Measurements from ENCODE around the gene ALOX15B.

Gene ALOX15B

GRCh38 chr17:8019166-8019565 lies 19.7 kb upstream of the ALOX15B start:
- TF ChIP-seq GATA3 (IDR thresholded peaks at IDR 0.05; ENCODE audit: low read depth, low read length) (no peak), GATA2 (IDR thresholded peaks at IDR 0.05; ENCODE audit: low read depth, low read length) (no peak)

GRCh38 chr17:8019665-8020650 lies 18.9 kb upstream of the ALOX15B start:
- no peak for TF ChIP-seq GATA3 (IDR thresholded peaks at IDR 0.05; ENCODE audit: low read depth, low read length)
- no peak for TF ChIP-seq GATA2 (IDR thresholded peaks at IDR 0.05; ENCODE audit: low read depth, low read length)

GRCh38 chr17:8020776-8021564 lies 17.9 kb upstream of the ALOX15B start:
- TF ChIP-seq GATA2 (IDR thresholded peaks at IDR 0.05; ENCODE audit: low read depth, low read length): no peak
- no peak for TF ChIP-seq GATA3 (IDR thresholded peaks at IDR 0.05; ENCODE audit: low read depth, low read length)

GRCh38 chr17:8021565-8022359 lies 17.1 kb upstream of the ALOX15B start:
- TF ChIP-seq GATA2 (IDR thresholded peaks at IDR 0.05; ENCODE audit: low read depth, low read length) (no peak), GATA3 (IDR thresholded peaks at IDR 0.05; ENCODE audit: low read depth, low read length) (no peak)

- no peak for TF ChIP-seq GATA2 (IDR thresholded peaks at IDR 0.05; ENCODE audit: low read depth, low read length)
- no peak for TF ChIP-seq GATA3 (IDR thresholded peaks at IDR 0.05; ENCODE audit: low read depth, low read length)
Observed at GRCh38 chr17:8022360-8023003, 16.4 kb upstream of the ALOX15B start.

- TF ChIP-seq GATA3 (IDR thresholded peaks at IDR 0.05; ENCODE audit: low read depth, low read length) (no peak), GATA2 (IDR thresholded peaks at IDR 0.05; ENCODE audit: low read depth, low read length) (no peak)
Observed at GRCh38 chr17:8025176-8025911, 13.5 kb upstream of the ALOX15B start.

GRCh38 chr17:8029121-8029520 lies 9.7 kb upstream of the ALOX15B start:
- TF ChIP-seq GATA3 (IDR thresholded peaks at IDR 0.05; ENCODE audit: low read depth, low read length) (no peak), GATA2 (IDR thresholded peaks at IDR 0.05; ENCODE audit: low read depth, low read length) (no peak)

- TF ChIP-seq GATA3 (IDR thresholded peaks at IDR 0.05; ENCODE audit: low read depth, low read length): no peak
- TF ChIP-seq GATA2 (IDR thresholded peaks at IDR 0.05; ENCODE audit: low read depth, low read length): no peak
Observed at GRCh38 chr17:8031261-8031661, 7.6 kb upstream of the ALOX15B start.

- TF ChIP-seq GATA2 (IDR thresholded peaks at IDR 0.05; ENCODE audit: low read depth, low read length) (no peak), GATA3 (IDR thresholded peaks at IDR 0.05; ENCODE audit: low read depth, low read length) (no peak)
Observed at GRCh38 chr17:8031950-8032349, 6.9 kb upstream of the ALOX15B start.

GRCh38 chr17:8032442-8032841 lies 6.4 kb upstream of the ALOX15B start:
- TF ChIP-seq GATA3 (IDR thresholded peaks at IDR 0.05; ENCODE audit: low read depth, low read length) (no peak), GATA2 (IDR thresholded peaks at IDR 0.05; ENCODE audit: low read depth, low read length) (no peak)

- no peak for TF ChIP-seq GATA2 (IDR thresholded peaks at IDR 0.05; ENCODE audit: low read depth, low read length)
- TF ChIP-seq GATA3 (IDR thresholded peaks at IDR 0.05; ENCODE audit: low read depth, low read length): no peak
Observed at GRCh38 chr17:8039611-8040168, 831 bp downstream of the ALOX15B start.

GRCh38 chr17:8041249-8041928 lies 2.5 kb downstream of the ALOX15B start:
- TF ChIP-seq GATA2 (IDR thresholded peaks at IDR 0.05; ENCODE audit: low read depth, low read length): no peak
- no peak for TF ChIP-seq GATA3 (IDR thresholded peaks at IDR 0.05; ENCODE audit: low read depth, low read length)

Measured in SH-SY5Y (cell line).